ENCODE measurements around the gene RGS6.

The RGS6 gene

GRCh38 chr14:72024504-72024903, 92.3 kb downstream of the RGS6 start:
- Histone ChIP-seq H3K27me3 (replicated peaks) (no peaks in the 10 kb centered on the region), H3K4me3 (ENCODE audit: low read depth, low read length) (no peak overlapping the region), H3K27ac (no peak overlapping the region), H3K36me3 (replicated peaks) (no peaks in the 10 kb centered on the region)
- TF ChIP-seq CTCF (IDR thresholded peaks at IDR 0.05; ENCODE audit: low read depth, low read length, missing control alignments): no peak
- in situ Hi-C loops (cut with HindIII; ENCODE audit: low pct_ligation_motif_present, low sequenced_read_pairs): no loop called here
- no peak for DNase-seq

GRCh38 chr14:72026536-72026935, 94.3 kb downstream of the RGS6 start:
- in situ Hi-C loops (cut with HindIII; ENCODE audit: low pct_ligation_motif_present, low sequenced_read_pairs): no loop called here
- Histone ChIP-seq H3K27me3 (replicated peaks) (no peaks in the 10 kb centered on the region), H3K36me3 (replicated peaks) (no peaks in the 10 kb centered on the region), H3K4me3 (ENCODE audit: low read depth, low read length) (no peak overlapping the region), H3K27ac (no peak overlapping the region)
- TF ChIP-seq CTCF (IDR thresholded peaks at IDR 0.05; ENCODE audit: low read depth, low read length, missing control alignments): no peak
- DNase-seq: no peak

GRCh38 chr14:72027061-72027460, 94.8 kb downstream of the RGS6 start:
- Histone ChIP-seq H3K27ac (no peak overlapping the region), H3K36me3 (replicated peaks) (no peaks in the 10 kb centered on the region), H3K27me3 (replicated peaks) (no peaks in the 10 kb centered on the region), H3K4me3 (ENCODE audit: low read depth, low read length) (no peak overlapping the region)
- TF ChIP-seq CTCF (IDR thresholded peaks at IDR 0.05; ENCODE audit: low read depth, low read length, missing control alignments): no peak
- DNase-seq: no peak
- in situ Hi-C loops (cut with HindIII; ENCODE audit: low pct_ligation_motif_present, low sequenced_read_pairs): no loop called here

GRCh38 chr14:72033365-72033764, 101.1 kb downstream of the RGS6 start:
- H3K36me3 ChIP-seq (replicated peaks): no peaks in the 10 kb centered on the region
- no peak overlapping the region for H3K4me3 ChIP-seq (ENCODE audit: low read depth, low read length)
- DNase-seq: no peak
- TF ChIP-seq CTCF (IDR thresholded peaks at IDR 0.05; ENCODE audit: low read depth, low read length, missing control alignments): no peak
- H3K27ac ChIP-seq: no peak overlapping the region
- no peaks in the 10 kb centered on the region for H3K27me3 ChIP-seq (replicated peaks)
- in situ Hi-C loops (cut with HindIII; ENCODE audit: low pct_ligation_motif_present, low sequenced_read_pairs): no loop called here

GRCh38 chr14:72040528-72040927, 108.3 kb downstream of the RGS6 start:
- in situ Hi-C loops (cut with HindIII; ENCODE audit: low pct_ligation_motif_present, low sequenced_read_pairs): no loop called here
- no peak for TF ChIP-seq CTCF (IDR thresholded peaks at IDR 0.05; ENCODE audit: low read depth, low read length, missing control alignments)

GRCh38 chr14:72045271-72045670, 113.0 kb downstream of the RGS6 start:
- Histone ChIP-seq H3K36me3 (replicated peaks) (no peaks in the 10 kb centered on the region), H3K27ac (no peak overlapping the region), H3K4me3 (ENCODE audit: low read depth, low read length) (no peak overlapping the region), H3K27me3 (replicated peaks) (no peaks in the 10 kb centered on the region)
- no peak for DNase-seq
- in situ Hi-C loops (cut with HindIII; ENCODE audit: low pct_ligation_motif_present, low sequenced_read_pairs): no loop called here
- no peak for TF ChIP-seq CTCF (IDR thresholded peaks at IDR 0.05; ENCODE audit: low read depth, low read length, missing control alignments)

More at GRCh38 chr14:72040528-72040927, 108.3 kb downstream of the RGS6 start:
- no peak overlapping the region for H3K27ac ChIP-seq
- H3K27me3 ChIP-seq (replicated peaks): no peaks in the 10 kb centered on the region
- no peak for DNase-seq
- H3K36me3 ChIP-seq (replicated peaks): no peaks in the 10 kb centered on the region
- H3K4me3 ChIP-seq (ENCODE audit: low read depth, low read length): no peak overlapping the region

Data from brain microvascular endothelial cell (primary cell).